Gastrocnemius medialis (tissue), 4 donors: ENCODE results near the gene BMF. TPM values are rescaled to one million over a fixed set of nuclear protein-coding genes. Genes with fewer than 3 reads are reported as not detected.

Experiments
- ATAC-seq, 2 donors: fragments of 150-250 bp; one replicate each; pipeline ENCODE4 v1.9.1; 2016
- DNase-seq, 2 donors: peaks; one replicate each; pipeline ENCODE4 v3.0.0-alpha.2; 2019
- H3K27ac ChIP-seq, 4 donors: fragments of 200-600 bp; sonication (generic); 1 replicate in 1 of 4; 2 replicates in 3 of 4; pipeline ENCODE4 v1.5.1; 2016 to 2018; ENCODE audit warnings: mild to moderate bottlenecking in 2 of 4, moderate library complexity in 1 of 4
- H3K27me3 ChIP-seq, 3 donors: fragments of 200-600 bp; sonication (generic) in 2 of 3; 1 replicate in 1 of 3; 2 replicates in 2 of 3; pipeline versions ENCODE4 v1.5.1 to v1.6.0; 2016 to 2019; ENCODE audit warnings: mild to moderate bottlenecking in 1 of 3, moderate library complexity in 1 of 3
- H3K36me3 ChIP-seq, 2 donors: fragments of 200-600 bp; sonication (generic) in 1 of 2; one replicate each; pipeline ENCODE4 v1.5.1; 2017 to 2018
- H3K4me1 ChIP-seq, 2 donors: fragments of 200-600 bp; sonication (generic) in 1 of 2; one replicate each; pipeline ENCODE4 v1.5.1; 2016 to 2017; ENCODE audit warnings: mild to moderate bottlenecking in 2 of 2
- H3K4me3 ChIP-seq, 4 donors: fragments of 200-600 bp; sonication (generic) in 3 of 4; 1 replicate in 1 of 4; 2 replicates in 3 of 4; pipeline ENCODE4 v1.5.1; 2016 to 2019; ENCODE audit warnings: mild to moderate bottlenecking in 2 of 4
- H3K9me3 ChIP-seq, 3 donors: fragments of 200-600 bp; sonication (generic) in 2 of 3; 1 replicate in 1 of 3; 2 replicates in 2 of 3; pipeline ENCODE4 v1.5.1; 2016 to 2019
- POLR2A ChIP-seq, 2 donors: fragments of 450-650 bp; IDR thresholded peaks; one replicate each; pipeline ENCODE4 v1.6.1; 2017; ENCODE audit warnings: antibody characterized with exemption in 2 of 2, mild to moderate bottlenecking in 2 of 2, moderate library complexity in 2 of 2
- in situ Hi-C, 4 donors: fragments of 200-750 bp; cut with MboI; loops; one replicate each; pipeline versions ENCODE4 v1.15.0 to v1.8.0; 2017; ENCODE audit warnings: low sequenced_read_pairs in 4 of 4
- intact Hi-C: fragments of 100-400 bp; cut with DNase I; formaldehyde crosslinking; loops from one replicate; pipeline ENCODE4 v1.15.1; 2023; ENCODE audit warnings: low total_unique reads
- total RNA-seq, 4 donors: library from RNA; depleted of rRNA; stranded (reverse); fragments of >200 nt; gene quantifications; one replicate each; pipeline versions ENCODE4 v1.1.0 to v1.2.3, GENCODE V29; 2016
- TF ChIP-seq, protein P1 (sequence below), 5 experiments: fragments of 450-650 bp in 3 of 5; fragments of 200-600 bp in 2 of 5; sonication (generic) in 2 of 5; IDR thresholded peaks in 4 of 5; conservative IDR thresholded peaks in 1 of 5; 1 replicate in 4 of 5; 2 replicates in 1 of 5; pipeline ENCODE4 v1.5.1; 2016 to 2019; ENCODE audit warnings: antibody characterized with exemption in 5 of 5, mild to moderate bottlenecking in 3 of 5, moderate library complexity in 3 of 5

BMF gene
- total RNA-seq, 4 donors from 2014 or later, result 0.82 to 11.6 (median 3.2) TPM

DNA sequence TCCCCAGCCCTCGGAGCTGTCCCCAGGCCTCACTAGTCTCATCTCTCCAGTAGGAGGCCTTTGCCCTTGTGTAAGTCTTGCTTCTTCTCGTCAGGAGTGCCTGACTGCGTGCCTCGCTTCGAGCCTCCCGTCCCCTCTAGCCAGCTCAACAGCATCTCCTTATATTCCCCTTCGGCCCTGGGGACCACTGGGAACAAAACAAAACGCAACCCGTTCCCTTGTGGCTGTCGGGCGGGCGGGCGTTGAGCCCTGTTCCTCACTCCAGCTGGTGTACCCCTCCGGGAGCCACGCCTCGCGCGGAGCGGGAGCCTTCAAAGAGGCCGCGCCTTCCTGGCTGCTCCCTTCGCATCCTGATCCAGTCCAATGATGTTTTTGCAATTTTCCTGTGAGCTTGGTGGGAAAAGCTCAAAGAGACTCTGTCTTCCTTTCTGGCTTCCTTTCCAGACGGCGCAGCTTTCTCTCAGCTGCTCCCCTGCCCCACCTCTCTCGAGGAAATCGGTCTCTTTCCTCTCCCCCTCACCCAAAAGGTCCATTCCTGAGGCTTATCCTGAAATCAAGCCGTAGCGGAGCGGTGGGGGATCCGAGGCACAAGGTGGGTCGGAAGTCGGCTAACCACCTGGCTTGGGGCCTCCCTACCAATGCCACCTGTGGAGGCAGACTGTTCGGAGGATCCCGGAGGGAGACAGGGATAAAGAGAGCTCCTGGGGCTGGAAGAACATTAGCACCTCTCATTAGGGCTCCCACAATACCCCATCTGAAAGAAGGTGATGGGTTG lies 36.3 kb downstream of the BMF start:
- Histone ChIP-seq H3K4me3 (peak overlapping the region in 2 of 4 donors; percentile 14 to 21), H3K4me1 (peaks cover 19 to 24% of the 10 kb centered on the region in 2 donors), H3K27ac (no peak overlapping the region), H3K9me3 (no peaks in the 10 kb centered on the region), H3K27me3 (no peaks in the 10 kb centered on the region), H3K36me3 (no peaks in the 10 kb centered on the region)
- DNase-seq (peak in 1 of 2 donors; percentile 36), ATAC-seq (no peak)
- in situ Hi-C loops, result no loop called here
- TF ChIP-seq, protein P1, sequence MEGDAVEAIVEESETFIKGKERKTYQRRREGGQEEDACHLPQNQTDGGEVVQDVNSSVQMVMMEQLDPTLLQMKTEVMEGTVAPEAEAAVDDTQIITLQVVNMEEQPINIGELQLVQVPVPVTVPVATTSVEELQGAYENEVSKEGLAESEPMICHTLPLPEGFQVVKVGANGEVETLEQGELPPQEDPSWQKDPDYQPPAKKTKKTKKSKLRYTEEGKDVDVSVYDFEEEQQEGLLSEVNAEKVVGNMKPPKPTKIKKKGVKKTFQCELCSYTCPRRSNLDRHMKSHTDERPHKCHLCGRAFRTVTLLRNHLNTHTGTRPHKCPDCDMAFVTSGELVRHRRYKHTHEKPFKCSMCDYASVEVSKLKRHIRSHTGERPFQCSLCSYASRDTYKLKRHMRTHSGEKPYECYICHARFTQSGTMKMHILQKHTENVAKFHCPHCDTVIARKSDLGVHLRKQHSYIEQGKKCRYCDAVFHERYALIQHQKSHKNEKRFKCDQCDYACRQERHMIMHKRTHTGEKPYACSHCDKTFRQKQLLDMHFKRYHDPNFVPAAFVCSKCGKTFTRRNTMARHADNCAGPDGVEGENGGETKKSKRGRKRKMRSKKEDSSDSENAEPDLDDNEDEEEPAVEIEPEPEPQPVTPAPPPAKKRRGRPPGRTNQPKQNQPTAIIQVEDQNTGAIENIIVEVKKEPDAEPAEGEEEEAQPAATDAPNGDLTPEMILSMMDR (IDR thresholded peaks at IDR 0.05 in 4 of 5, conservative IDR thresholded peaks at IDR 0.05 in 1 of 5), result peak in 2 of 5 experiments; percentile 17 to 22
- TF ChIP-seq POLR2A (IDR thresholded peaks at IDR 0.05), result no peak
- intact Hi-C loops, result no loop called here

DNA sequence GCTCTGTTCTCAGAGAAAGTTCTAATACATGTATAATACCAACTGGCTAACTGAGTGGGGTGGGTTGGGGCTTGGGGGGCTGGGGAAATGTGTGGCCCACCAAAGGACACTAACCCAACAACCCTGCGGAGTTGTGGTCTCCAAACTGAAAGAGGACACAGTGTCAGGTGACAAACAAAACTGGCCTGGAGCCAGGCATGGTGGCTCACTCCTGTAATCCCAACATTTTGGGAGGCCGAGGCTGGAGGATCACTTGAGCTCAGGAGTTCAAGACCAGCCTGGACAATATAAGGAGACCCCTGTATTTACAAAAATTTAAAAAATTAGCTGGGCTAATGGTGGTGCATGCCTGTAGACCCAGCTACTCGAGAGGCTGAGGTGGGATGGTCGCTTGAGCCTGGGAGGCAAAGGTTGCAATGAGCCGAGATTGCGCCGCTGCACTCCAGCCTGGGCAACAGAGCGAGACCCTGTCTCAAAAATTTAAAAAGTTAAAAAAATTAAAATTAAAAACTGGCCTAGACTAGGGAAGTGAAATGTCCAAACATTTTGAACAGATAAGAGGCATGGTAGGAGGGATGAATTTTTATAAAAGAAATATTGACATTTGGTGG lies 38.0 kb downstream of the BMF start:
- DNase-seq (no peak), ATAC-seq (no peak)
- Histone ChIP-seq H3K4me1 (peaks cover 19 to 24% of the 10 kb centered on the region in 2 donors), H3K4me3 (no peak overlapping the region), H3K9me3 (no peaks in the 10 kb centered on the region), H3K27me3 (no peaks in the 10 kb centered on the region), H3K27ac (peak overlapping the region in 3 of 4 donors; percentile 76 to 85 (median 80)), H3K36me3 (no peaks in the 10 kb centered on the region)
- TF ChIP-seq POLR2A (IDR thresholded peaks at IDR 0.05), result no peak
- TF ChIP-seq, protein P1 (IDR thresholded peaks at IDR 0.05 in 4 of 5, conservative IDR thresholded peaks at IDR 0.05 in 1 of 5), result no peak
- intact Hi-C loops (no loop called here), in situ Hi-C loops (no loop called here)

DNA sequence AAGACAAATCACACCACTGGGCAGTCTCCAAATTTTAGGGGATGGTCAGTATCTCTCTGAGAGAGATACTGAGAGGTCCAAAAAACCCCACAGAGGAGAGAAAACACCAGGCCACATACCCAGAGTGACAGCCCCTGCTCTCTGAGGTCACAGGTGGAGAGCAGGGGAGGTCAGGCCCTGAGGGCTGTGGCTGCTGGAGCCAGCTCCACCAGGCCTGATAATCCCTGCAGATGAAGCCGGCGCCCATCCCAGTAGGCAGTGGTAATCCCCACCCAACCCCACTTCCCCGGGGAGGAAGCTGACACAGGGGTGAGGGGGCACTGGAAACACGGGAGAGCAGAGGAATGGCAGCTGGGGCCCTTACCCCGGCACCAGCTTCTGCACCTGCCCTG lies 38.5 kb downstream of the BMF start:
- intact Hi-C loops, result no loop called here
- TF ChIP-seq, protein P1 (IDR thresholded peaks at IDR 0.05 in 4 of 5, conservative IDR thresholded peaks at IDR 0.05 in 1 of 5), result no peak
- TF ChIP-seq POLR2A (IDR thresholded peaks at IDR 0.05), result no peak
- no peaks in the 10 kb centered on the region for H3K36me3 ChIP-seq
- no peak overlapping the region for H3K4me3 ChIP-seq
- H3K27me3 ChIP-seq, result no peaks in the 10 kb centered on the region
- peak overlapping the region; percentile 76 to 88 (median 82) for H3K27ac ChIP-seq
- H3K9me3 ChIP-seq, result no peaks in the 10 kb centered on the region
- ATAC-seq (no peak), DNase-seq (no peak)
- in situ Hi-C loops, result no loop called here
- H3K4me1 ChIP-seq, result peaks cover 19 to 24% of the 10 kb centered on the region in 2 donors

DNA sequence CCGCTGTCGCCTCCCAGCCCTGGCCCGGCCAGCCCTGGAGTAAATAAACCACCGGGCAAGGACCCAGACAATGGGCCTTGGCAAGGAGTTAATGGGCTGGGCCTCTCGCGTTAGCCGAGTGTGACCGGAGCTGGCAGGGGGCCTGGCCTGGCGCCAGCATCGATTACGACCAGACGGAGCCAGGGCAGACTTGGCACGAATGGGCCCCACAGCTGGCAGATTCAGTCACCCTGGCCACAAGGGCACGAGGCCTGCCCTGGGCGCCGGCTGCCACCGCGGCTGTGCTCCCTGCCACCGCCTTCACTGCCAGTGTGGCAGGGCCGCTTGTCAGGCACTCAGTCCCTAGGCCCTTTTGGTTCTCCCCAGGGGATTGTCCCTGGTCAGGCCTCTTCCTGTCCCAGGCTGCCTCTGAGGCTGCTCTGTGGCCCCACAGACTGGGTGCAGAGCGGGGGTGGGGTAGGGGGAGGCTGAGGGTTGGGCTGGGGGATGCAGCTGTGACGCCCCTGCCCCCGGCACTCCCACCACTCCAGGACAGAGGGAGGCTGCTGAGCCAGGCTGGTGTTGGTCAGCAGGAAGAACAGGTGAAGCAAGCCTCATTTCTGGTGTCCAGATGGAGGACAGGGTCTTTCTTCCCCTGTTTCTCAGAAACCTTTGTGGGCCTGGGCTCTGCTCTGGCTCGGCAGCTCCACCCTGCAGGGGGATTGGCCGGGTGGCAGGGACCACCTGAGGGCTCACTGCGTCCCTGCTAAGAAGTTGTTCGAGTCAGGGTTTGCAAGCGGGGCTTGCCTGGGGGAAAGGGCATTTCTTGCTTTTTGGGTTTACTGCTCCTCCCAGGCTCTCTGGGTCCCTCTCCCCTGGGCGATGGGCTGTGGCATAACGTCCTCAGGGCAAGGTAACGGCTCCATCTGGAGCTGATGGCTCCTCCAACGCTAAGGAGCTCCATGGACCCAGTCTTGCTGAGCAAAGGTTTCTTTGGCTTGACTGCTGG lies 39.2 kb downstream of the BMF start:
- Histone ChIP-seq H3K9me3 (no peaks in the 10 kb centered on the region), H3K4me3 (no peak overlapping the region), H3K27ac (peak overlapping the region; percentile 76 to 88 (median 82)), H3K27me3 (no peaks in the 10 kb centered on the region), H3K36me3 (no peaks in the 10 kb centered on the region), H3K4me1 (peaks cover 20 to 30% of the 10 kb centered on the region in 2 donors)
- ATAC-seq (peak; percentile 92 to 95), DNase-seq (peak; percentile 93 to 98)
- TF ChIP-seq, protein P1 (IDR thresholded peaks at IDR 0.05 in 4 of 5, conservative IDR thresholded peaks at IDR 0.05 in 1 of 5), result no peak
- no peak for TF ChIP-seq POLR2A (IDR thresholded peaks at IDR 0.05)
- in situ Hi-C loops, result no loop called here
- intact Hi-C loops, result loop anchor here (2.0 kb wide), 1 partner anchor 81 kb away; no protein-coding TSS in a partner anchor
